Measurements from ENCODE around the gene OAT.

Gene OAT

GRCh38 chr10:124349231-124349995 lies 69.3 kb downstream of the OAT start:
- H3K4me1 ChIP-seq (ENCODE audit: control insufficient read depth, insufficient read depth, low read depth, low read length): peaks cover 9% of the 10 kb centered on the region
- H3K18ac ChIP-seq (ENCODE audit: low read depth in 1 of 2, low read length in 2 of 2): peak overlapping the region; percentile 46 to 68
- H2BK5ac ChIP-seq (ENCODE audit: low read depth, low read length, poor library complexity, severe bottlenecking): no peak overlapping the region
- peak overlapping the region in 1 of 2 experiments; percentile 26 for H2BK12ac ChIP-seq (ENCODE audit: low read length in 2 of 2)
- no peak overlapping the region for H2BK120ac ChIP-seq (ENCODE audit: low read depth, low read length)
- H4K91ac ChIP-seq (ENCODE audit: low read length): peak overlapping the region; percentile 75
- H2BK15ac ChIP-seq (ENCODE audit: low read depth, poor library complexity, severe bottlenecking): peak overlapping the region; percentile 54
- H2AK5ac ChIP-seq (ENCODE audit: low read length, severe bottlenecking): no peak overlapping the region
- no peaks in the 10 kb centered on the region for H3K36me3 ChIP-seq (ENCODE audit: control insufficient read depth in 1 of 2, insufficient read depth in 2 of 2, low read depth in 1 of 2, low read length in 2 of 2)
- no peak for DNase-seq
- H3K27ac ChIP-seq (ENCODE audit: low read length, poor library complexity, severe bottlenecking): no peak overlapping the region
- H3K4ac ChIP-seq (ENCODE audit: low read depth in 1 of 2, low read length in 2 of 2): peak overlapping the region in 1 of 2 experiments; percentile 40
- peak overlapping the region; percentile 61 for H4K8ac ChIP-seq (ENCODE audit: low read length)
- H3K4me3 ChIP-seq (ENCODE audit: insufficient read depth in 1 of 2, low read depth in 1 of 2, low read length in 2 of 2): peak overlapping the region in 1 of 2 experiments; percentile 22
- peaks cover 0 to 5% of the 10 kb centered on the region in 2 experiments for H3K27me3 ChIP-seq (ENCODE audit: control insufficient read depth in 1 of 2, insufficient read depth in 1 of 2, low read length in 2 of 2)
- H2AFZ ChIP-seq (ENCODE audit: low read depth, low read length): no peak overlapping the region
- no peak overlapping the region for H3K9ac ChIP-seq (ENCODE audit: low read length)
- no peak overlapping the region for H3K23ac ChIP-seq (ENCODE audit: low read length in 2 of 2)
- H3K4me2 ChIP-seq (ENCODE audit: low read length, poor library complexity, severe bottlenecking): no peak overlapping the region
- H3K9me3 ChIP-seq (ENCODE audit: control insufficient read depth, low read length): no peaks in the 10 kb centered on the region
- H3K79me1 ChIP-seq (replicated peaks; ENCODE audit: low read length, poor library complexity, severe bottlenecking): no peaks in the 10 kb centered on the region
- 86% methylated on average over 16 of the region's 16 CpGs for WGBS
- H3K14ac ChIP-seq (ENCODE audit: low read length in 2 of 2): no peak overlapping the region

- H3K27ac ChIP-seq (ENCODE audit: low read length, poor library complexity, severe bottlenecking): no peak overlapping the region
- H3K4ac ChIP-seq (ENCODE audit: low read depth in 1 of 2, low read length in 2 of 2): peak overlapping the region in 1 of 2 experiments; percentile 40
- no peak overlapping the region for H3K23ac ChIP-seq (ENCODE audit: low read length in 2 of 2)
- peak overlapping the region in 1 of 2 experiments; percentile 12 for H3K18ac ChIP-seq (ENCODE audit: low read depth in 1 of 2, low read length in 2 of 2)
- no peak for DNase-seq
- H3K4me1 ChIP-seq (ENCODE audit: control insufficient read depth, insufficient read depth, low read depth, low read length): peaks cover 8% of the 10 kb centered on the region
- H3K9me3 ChIP-seq (ENCODE audit: control insufficient read depth, low read length): no peaks in the 10 kb centered on the region
- no peak overlapping the region for H2BK12ac ChIP-seq (ENCODE audit: low read length in 2 of 2)
- no peak overlapping the region for H2BK15ac ChIP-seq (ENCODE audit: low read depth, poor library complexity, severe bottlenecking)
- no peak overlapping the region for H3K4me2 ChIP-seq (ENCODE audit: low read length, poor library complexity, severe bottlenecking)
- no peak overlapping the region for H3K4me3 ChIP-seq (ENCODE audit: insufficient read depth in 1 of 2, low read depth in 1 of 2, low read length in 2 of 2)
- H3K79me1 ChIP-seq (replicated peaks; ENCODE audit: low read length, poor library complexity, severe bottlenecking): no peaks in the 10 kb centered on the region
- H2BK120ac ChIP-seq (ENCODE audit: low read depth, low read length): no peak overlapping the region
- H3K9ac ChIP-seq (ENCODE audit: low read length): no peak overlapping the region
- no peak overlapping the region for H3K14ac ChIP-seq (ENCODE audit: low read length in 2 of 2)
- H2AFZ ChIP-seq (ENCODE audit: low read depth, low read length): no peak overlapping the region
- H2BK5ac ChIP-seq (ENCODE audit: low read depth, low read length, poor library complexity, severe bottlenecking): no peak overlapping the region
- no peaks in the 10 kb centered on the region for H3K36me3 ChIP-seq (ENCODE audit: control insufficient read depth in 1 of 2, insufficient read depth in 2 of 2, low read depth in 1 of 2, low read length in 2 of 2)
- H2AK5ac ChIP-seq (ENCODE audit: low read length, severe bottlenecking): no peak overlapping the region
- H4K8ac ChIP-seq (ENCODE audit: low read length): no peak overlapping the region
- H4K91ac ChIP-seq (ENCODE audit: low read length): no peak overlapping the region
- H3K27me3 ChIP-seq (ENCODE audit: control insufficient read depth in 1 of 2, insufficient read depth in 1 of 2, low read length in 2 of 2): peaks cover 0 to 5% of the 10 kb centered on the region in 2 experiments
- WGBS: 87% methylated on average over 8 of the region's 8 CpGs
Measured at GRCh38 chr10:124348801-124349200, 69.9 kb downstream of the OAT start.

- Histone ChIP-seq H2AK5ac (ENCODE audit: low read length, severe bottlenecking) (no peak overlapping the region), H3K27me3 (ENCODE audit: control insufficient read depth in 1 of 2, insufficient read depth in 1 of 2, low read length in 2 of 2) (peaks cover 0 to 5% of the 10 kb centered on the region in 2 experiments), H4K8ac (ENCODE audit: low read length) (no peak overlapping the region), H3K4ac (ENCODE audit: low read depth in 1 of 2, low read length in 2 of 2) (no peak overlapping the region), H2BK15ac (ENCODE audit: low read depth, poor library complexity, severe bottlenecking) (no peak overlapping the region), H2BK120ac (ENCODE audit: low read depth, low read length) (no peak overlapping the region), H3K18ac (ENCODE audit: low read depth in 1 of 2, low read length in 2 of 2) (peak overlapping the region in 1 of 2 experiments; percentile 28), H2BK5ac (ENCODE audit: low read depth, low read length, poor library complexity, severe bottlenecking) (no peak overlapping the region), H3K36me3 (ENCODE audit: control insufficient read depth in 1 of 2, insufficient read depth in 2 of 2, low read depth in 1 of 2, low read length in 2 of 2) (no peaks in the 10 kb centered on the region), H4K91ac (ENCODE audit: low read length) (no peak overlapping the region), H3K14ac (ENCODE audit: low read length in 2 of 2) (peak overlapping the region in 1 of 2 experiments; percentile 68), H2AFZ (ENCODE audit: low read depth, low read length) (no peak overlapping the region), H3K4me1 (ENCODE audit: control insufficient read depth, insufficient read depth, low read depth, low read length) (peaks cover 8% of the 10 kb centered on the region), H3K79me1 (replicated peaks; ENCODE audit: low read length, poor library complexity, severe bottlenecking) (no peaks in the 10 kb centered on the region), H3K4me2 (ENCODE audit: low read length, poor library complexity, severe bottlenecking) (no peak overlapping the region), H3K9ac (ENCODE audit: low read length) (no peak overlapping the region), H3K27ac (ENCODE audit: low read length, poor library complexity, severe bottlenecking) (no peak overlapping the region), H2BK12ac (ENCODE audit: low read length in 2 of 2) (no peak overlapping the region), H3K4me3 (ENCODE audit: insufficient read depth in 1 of 2, low read depth in 1 of 2, low read length in 2 of 2) (no peak overlapping the region), H3K23ac (ENCODE audit: low read length in 2 of 2) (no peak overlapping the region), H3K9me3 (ENCODE audit: control insufficient read depth, low read length) (no peaks in the 10 kb centered on the region)
- 90% methylated on average over 13 of the region's 13 CpGs for WGBS
- no peak for DNase-seq
Measured at GRCh38 chr10:124347956-124348355, 70.8 kb downstream of the OAT start.

Data from mesenchymal stem cell (in vitro differentiated cells and primary cell).